IMR-90 (cell line): ENCODE measurements around the gene ZC3HAV1L. TPM values are rescaled to one million over a fixed set of nuclear protein-coding genes. Genes with fewer than 3 reads are reported as not detected.

Experiments used
- ATAC-seq: fragments of 200-7000 bp; cut with Tn5 transposase; 2 replicates; pipeline ENCODE4 v1.9.1; 2020; ENCODE audit warnings: low read depth, mild to moderate bottlenecking, moderate library complexity
- BruUV-seq: library from RNA; stranded (reverse); fragments of 400-500 nt; replicated peaks from 2 replicates; lab custom pipeline; 2021; lab: Mats Ljungman, UMichigan
- CTCF ChIA-PET: fragments of 300-600 bp; formaldehyde crosslinking; extraction: SDS; loops from one replicate; lab custom pipeline; 2021; ENCODE audit warnings: antibody characterized with exemption; lab: Yijun Ruan, JAX
- POLR2A ChIA-PET: fragments of 300-600 bp; sonication (Branson Sonifier 250); formaldehyde crosslinking; loops from one replicate; lab custom pipeline; 2022; ENCODE audit warnings: antibody characterized with exemption; ENCODE audit not compliant: unreplicated experiment; lab: Charles Lee
- DNase-seq: peaks from one replicate; pipeline ENCODE4 v3.0.0; 2013
- H2AFZ ChIP-seq: replicated peaks from 2 replicates; pipeline ENCODE3; 2013; ENCODE audit warnings: low read length, mild to moderate bottlenecking; ENCODE audit not compliant: poor library complexity
- H2AK5ac ChIP-seq: 2 replicates; pipeline ENCODE4 v1.6.1; 2013; ENCODE audit warnings: low read depth, low read length, inconsistent platforms
- H2AK9ac ChIP-seq: replicated peaks from 2 replicates; pipeline ENCODE3; 2013; ENCODE audit warnings: mild to moderate bottlenecking, low read depth, low read length, moderate library complexity; ENCODE audit not compliant: poor library complexity
- H2BK120ac ChIP-seq: 2 replicates; pipeline ENCODE4 v1.6.1; 2013; ENCODE audit warnings: low read depth, low read length, inconsistent platforms
- H2BK15ac ChIP-seq: 3 replicates; pipeline ENCODE4 v1.6.1; 2013; ENCODE audit warnings: low read depth, low read length, inconsistent platforms
- H2BK20ac ChIP-seq: 2 replicates; pipeline ENCODE4 v1.6.1; 2013; ENCODE audit warnings: low read depth, mild to moderate bottlenecking, inconsistent platforms, low read length, moderate library complexity
- H2BK5ac ChIP-seq: 2 replicates; pipeline ENCODE4 v1.6.1; 2013; ENCODE audit warnings: mild to moderate bottlenecking, low read depth, low read length, inconsistent platforms; ENCODE audit not compliant: poor library complexity, severe bottlenecking
- H3K14ac ChIP-seq: replicated peaks from 2 replicates; pipeline ENCODE4 v1.6.1; 2013; ENCODE audit warnings: low read depth, low read length, inconsistent platforms
- H3K18ac ChIP-seq: 2 replicates; pipeline ENCODE4 v1.6.1; 2013; ENCODE audit warnings: low read depth, low read length, control low read depth
- H3K23ac ChIP-seq: 2 replicates; pipeline ENCODE4 v1.6.1; 2013; ENCODE audit warnings: low read depth, low read length, inconsistent platforms
- H3K27ac ChIP-seq: 2 replicates; pipeline ENCODE4 v1.5.1; 2013; ENCODE audit warnings: mild to moderate bottlenecking, control low read depth, low read length; ENCODE audit not compliant: insufficient read depth
- H3K27me3 ChIP-seq: 2 replicates; pipeline ENCODE4 v1.6.1; 2013; ENCODE audit warnings: low read length; ENCODE audit not compliant: control insufficient read depth, insufficient read depth
- H3K36me3 ChIP-seq: 2 replicates; pipeline ENCODE4 v1.6.1; 2013; ENCODE audit warnings: low read length, mixed read lengths; ENCODE audit not compliant: control insufficient read depth, insufficient read depth
- H3K4ac ChIP-seq: 2 replicates; pipeline ENCODE4 v1.6.1; 2013; ENCODE audit warnings: low read depth, low read length, inconsistent platforms
- H3K4me1 ChIP-seq: 2 replicates; pipeline ENCODE4 v1.6.1; 2013; ENCODE audit warnings: low read length, mixed read lengths; ENCODE audit not compliant: control insufficient read depth, insufficient read depth
- H3K4me2 ChIP-seq: 2 replicates; pipeline ENCODE4 v1.6.1; 2013; ENCODE audit warnings: low read depth, mild to moderate bottlenecking, control low read depth, low read length, moderate library complexity
- H3K4me3 ChIP-seq: 2 replicates; pipeline ENCODE4 v1.5.1; 2013; ENCODE audit warnings: low read depth, mild to moderate bottlenecking, control low read depth, low read length, moderate library complexity; ENCODE audit not compliant: insufficient read depth
- H3K56ac ChIP-seq: 2 replicates; pipeline ENCODE4 v1.6.1; 2013; ENCODE audit warnings: low read length, inconsistent platforms; ENCODE audit not compliant: insufficient read depth; ENCODE audit errors: extremely low read depth
- H3K79me1 ChIP-seq, 2 experiments: 2 replicates each; pipeline ENCODE4 v1.6.1; 2013; ENCODE audit warnings: low read length in 2 of 2, inconsistent platforms in 1 of 2, low read depth in 1 of 2
- H3K9ac ChIP-seq: 2 replicates; pipeline ENCODE4 v1.6.1; 2013; ENCODE audit warnings: low read depth, low read length, control low read depth
- H3K9me1 ChIP-seq: 2 replicates; pipeline ENCODE4 v1.6.1; 2013; ENCODE audit warnings: low read length, inconsistent platforms; ENCODE audit not compliant: insufficient read depth
- H3K9me3 ChIP-seq: 2 replicates; pipeline ENCODE4 v1.6.1; 2013; ENCODE audit warnings: low read length; ENCODE audit not compliant: control insufficient read depth, insufficient read depth
- H4K20me1 ChIP-seq: 2 replicates; pipeline ENCODE4 v1.6.1; 2013; ENCODE audit warnings: low read length, inconsistent platforms; ENCODE audit not compliant: insufficient read depth
- H4K5ac ChIP-seq: 2 replicates; pipeline ENCODE4 v1.6.1; 2013; ENCODE audit warnings: mild to moderate bottlenecking, low read depth, low read length, control low read depth
- H4K8ac ChIP-seq, 2 experiments: 2 replicates each; pipeline ENCODE4 v1.6.1; 2013; ENCODE audit warnings: low read depth in 2 of 2, low read length in 2 of 2, control low read depth in 1 of 2, inconsistent platforms in 1 of 2
- H4K91ac ChIP-seq: 2 replicates; pipeline ENCODE4 v1.6.1; 2013; ENCODE audit warnings: low read depth, low read length, inconsistent platforms; ENCODE audit not compliant: insufficient read depth
- BHLHE40 ChIP-seq: fragments of 150-350 bp; IDR thresholded peaks from 2 replicates; pipeline ENCODE4 v1.6.1; 2016; ENCODE audit warnings: mild to moderate bottlenecking, low read depth, low read length
- CEBPB ChIP-seq: IDR thresholded peaks from 2 replicates; pipeline ENCODE4 v1.6.1; 2012; ENCODE audit warnings: low read depth, low read length, improper control_type of control experiment
- CHD1 ChIP-seq: IDR thresholded peaks from 2 replicates; pipeline ENCODE4 v1.6.1; 2012; ENCODE audit warnings: low read depth, low read length, improper control_type of control experiment
- CTCF ChIP-seq: conservative IDR thresholded peaks from 2 replicates; pipeline ENCODE4 v1.5.1; 2012; ENCODE audit warnings: mild to moderate bottlenecking, low read depth, low read length, improper control_type of control experiment
- MAZ ChIP-seq: IDR thresholded peaks from 2 replicates; pipeline ENCODE4 v1.6.1; 2012; ENCODE audit warnings: low read depth, mild to moderate bottlenecking, low read length, improper control_type of control experiment, moderate library complexity, borderline replicate concordance
- MXI1 ChIP-seq: IDR thresholded peaks from 2 replicates; pipeline ENCODE4 v1.6.1; 2012; ENCODE audit warnings: low read depth, mild to moderate bottlenecking, low read length, moderate library complexity, borderline replicate concordance
- POLR2A ChIP-seq: IDR thresholded peaks from 2 replicates; pipeline ENCODE4 v1.6.1; 2012; ENCODE audit warnings: mild to moderate bottlenecking, low read depth, low read length
- RAD21 ChIP-seq: IDR thresholded peaks from 2 replicates; pipeline ENCODE4 v1.6.1; 2012; ENCODE audit warnings: low read length, improper control_type of control experiment
- RCOR1 ChIP-seq: IDR thresholded peaks from 2 replicates; pipeline ENCODE4 v1.6.1; 2012; ENCODE audit warnings: mild to moderate bottlenecking, low read length, improper control_type of control experiment; ENCODE audit not compliant: insufficient replicate concordance
- SMC3 ChIP-seq: fragments of 150-350 bp; IDR thresholded peaks from 2 replicates; pipeline ENCODE4 v1.6.1; 2016; ENCODE audit warnings: low read depth, mild to moderate bottlenecking, antibody characterized with exemption, low read length, moderate library complexity
- USF2 ChIP-seq: fragments of 150-350 bp; IDR thresholded peaks from 2 replicates; pipeline ENCODE4 v1.6.1; 2017; ENCODE audit warnings: mild to moderate bottlenecking, antibody characterized with exemption, low read length, low read depth
- WGBS, 2 experiments: methylation state at CpG; one replicate each; pipeline versions ENCODE4 v1.1.5 to v1.1.7; 2013; ENCODE audit warnings: missing lambda C conversion rate in 2 of 2; ENCODE audit not compliant: insufficient read length in 1 of 2; ENCODE audit errors: extremely low coverage in 2 of 2; 5-methylcytosine and 5-hydroxymethylcytosine counted together
- dilution Hi-C: fragments of 300-500 bp; cut with HindIII; formaldehyde crosslinking; loops from one replicate; pipeline ENCODE4 v1.14.3; 2018; ENCODE audit warnings: low sequenced_read_pairs; ENCODE audit not compliant: unreplicated experiment
- in situ Hi-C: fragments of 300-500 bp; cut with MboI; formaldehyde crosslinking; loops from 3 replicates; pipeline ENCODE4 v1.14.3; 2019; ENCODE audit warnings: low sequenced_read_pairs, inconsistent platforms, mixed read lengths
- intact Hi-C: fragments of 100-400 bp; cut with micrococcal nuclease; formaldehyde crosslinking; loops from 2 replicates; pipeline ENCODE4 v1.10.0; 2022
- polyA plus RNA-seq, 3 experiments: library from polyadenylated mRNA; depleted of rRNA; stranded (reverse); fragments of >200 nt; gene quantifications; 2 replicates each; pipeline ENCODE4 v1.2.3, GENCODE V29; 2012; ENCODE audit warnings: low replicate concordance in 1 of 3
- total RNA-seq: library from RNA; depleted of rRNA; stranded (reverse); fragments of >200 nt; gene quantifications from 2 replicates; pipeline ENCODE4 v1.2.3, GENCODE V29; 2012

The ZC3HAV1L gene
- total and polyA plus RNA-seq, 2 of the 4 experiments (the other 2 are of a cell fraction): 4.5 to 9.4 TPM

- Histone ChIP-seq H3K27me3 (peaks cover 2% of the 10 kb centered on the region; the same call in 1 of the 2 replicates), H3K4me3 (peak within 1 kb of the TSS; percentile 73), H4K20me1 (0 out of 2 replicates have a peak, but pooled peaks cover 4% of the 10 kb centered on the region), H4K91ac (no peak within 1 kb of the TSS), H3K27ac (no peak within 1 kb of the TSS; the same call in 1 of the 2 replicates), H3K4me2 (peak within 1 kb of the TSS; percentile 90), H3K14ac (0 out of 2 replicates have a peak within 1 kb of the TSS, but pooled peaks have one; percentile 28), H4K5ac (no peak within 1 kb of the TSS), H3K4me1 (peaks cover 3% of the 10 kb centered on the region; the same call in 1 of the 2 replicates), H3K79me1 (peaks cover 6 to 20% of the 10 kb centered on the region in 2 experiments; a peak in 3 of 4 replicates), H2AK9ac (peak within 1 kb of the TSS; percentile 71), H2BK15ac (no peak within 1 kb of the TSS), H2BK20ac (no peak within 1 kb of the TSS), H3K23ac (peak within 1 kb of the TSS; percentile 11), H2AFZ (peak within 1 kb of the TSS; percentile 94), H3K4ac (0 out of 2 replicates have a peak within 1 kb of the TSS, but pooled peaks have one; percentile 10), H2AK5ac (no peak within 1 kb of the TSS), H4K8ac (peak within 1 kb of the TSS in 1 of 2 experiments; percentile 33; a peak in 1 of 4 replicates), H3K9me1 (peaks cover 4% of the 10 kb centered on the region; the same call in 1 of the 2 replicates), H3K18ac (no peak within 1 kb of the TSS), H3K9ac (peak within 1 kb of the TSS; percentile 61), H3K56ac (peak within 1 kb of the TSS; percentile 26; the same call in 1 of the 2 replicates), H2BK120ac (no peak within 1 kb of the TSS), H3K36me3 (no peaks in the 10 kb centered on the region), H2BK5ac (no peak within 1 kb of the TSS), H3K9me3 (0 out of 2 replicates have a peak, but pooled peaks cover under 1% of the 10 kb centered on the region)
- CTCF ChIA-PET: interaction anchor here (0.7 to 1.7 kb wide), 2 partner anchors 10 to 95 kb away, joined by 4 to 6 read pairs; no protein-coding TSS in a partner anchor
- in situ Hi-C loops (no loop called here), dilution Hi-C loops (no loop called here), intact Hi-C loops (loop anchor here (1.0 to 5.0 kb wide), 3 partner anchors 54 to 243 kb away; no protein-coding TSS in a partner anchor)
- POLR2A ChIA-PET: no interaction called here
- no TSS peak for BruUV-seq
- WGBS, 2 experiments: 3% methylated on average over 56 of the region's 105 CpGs; no CpG with 5 or more reads in 1 of the 2 experiments
- peak; percentile 95 for ATAC-seq
- DNase-seq: peak; percentile 64
- peak; percentile 57; the same call in 1 of the 2 replicates for TF ChIP-seq MXI1
- no peak for TF ChIP-seq CEBPB
- no peak for TF ChIP-seq CHD1
- no peak for TF ChIP-seq RCOR1
- TF ChIP-seq CTCF: peak; percentile 58
- TF ChIP-seq USF2: no peak
- TF ChIP-seq RAD21: peak; percentile 48
- peak; percentile 30; the same call in 1 of the 2 replicates for TF ChIP-seq MAZ
- TF ChIP-seq SMC3: peak; percentile 39
- 0 out of 2 replicates have a peak, but pooled peaks have one; percentile 21 for TF ChIP-seq BHLHE40
- no peak for TF ChIP-seq POLR2A
These were observed 54.3 kb downstream of the ZC3HAV1L start, which contains the start of gene KIAA1549 for GRCh38 chr7:138981332-138982203. KIAA1549 (minus strand) TSS chr7:138981389; CDS start chr7:138981269, 120 bp downstream.
